DMS53 (cell line): ENCODE data around the gene AGPAT3.

Experiments used
- DNase-seq: peaks from one replicate; lab custom pipeline; 2025; lab: John Stamatoyannopoulos, UW

Gene AGPAT3

DNA sequence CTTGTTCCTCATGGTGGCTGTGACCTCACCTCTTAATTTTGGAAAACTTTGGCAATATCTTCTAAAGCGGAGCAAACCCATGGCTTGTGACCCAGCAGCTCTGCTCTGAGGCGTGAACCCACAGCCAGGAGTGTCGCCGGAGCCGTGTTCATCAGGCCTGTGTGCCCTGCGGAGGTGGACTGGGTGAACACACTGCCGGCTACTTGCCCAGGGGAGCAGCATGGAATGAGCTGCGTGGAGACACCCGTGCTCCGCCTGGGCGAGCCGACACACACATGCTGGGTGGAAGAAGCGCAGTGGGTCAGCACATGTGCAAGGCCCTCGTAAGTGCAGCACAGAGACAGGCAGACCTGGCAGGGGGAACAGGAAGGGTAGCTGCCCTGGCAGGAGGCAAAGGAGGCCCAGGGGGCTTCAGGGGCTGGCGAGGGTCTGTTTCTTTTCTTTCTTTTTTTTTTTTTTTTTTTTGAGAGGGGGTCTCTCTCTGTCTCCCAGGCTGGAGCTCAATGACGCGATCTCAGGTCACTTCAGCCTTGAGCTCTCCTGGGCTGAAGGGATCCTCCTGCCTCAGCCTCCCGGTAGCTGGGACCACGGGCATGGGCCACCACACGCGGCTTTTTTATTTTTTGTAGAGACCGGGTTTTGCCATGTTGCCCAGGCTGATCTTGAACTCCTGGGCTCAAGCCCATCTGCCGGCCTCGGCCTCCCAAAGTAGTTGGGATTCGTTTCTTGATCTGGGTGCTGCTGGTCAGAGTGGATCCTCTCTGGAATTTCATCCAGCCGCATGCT, 41.8 kb downstream of the AGPAT3 start:
- DNase-seq: no peak

DNA sequence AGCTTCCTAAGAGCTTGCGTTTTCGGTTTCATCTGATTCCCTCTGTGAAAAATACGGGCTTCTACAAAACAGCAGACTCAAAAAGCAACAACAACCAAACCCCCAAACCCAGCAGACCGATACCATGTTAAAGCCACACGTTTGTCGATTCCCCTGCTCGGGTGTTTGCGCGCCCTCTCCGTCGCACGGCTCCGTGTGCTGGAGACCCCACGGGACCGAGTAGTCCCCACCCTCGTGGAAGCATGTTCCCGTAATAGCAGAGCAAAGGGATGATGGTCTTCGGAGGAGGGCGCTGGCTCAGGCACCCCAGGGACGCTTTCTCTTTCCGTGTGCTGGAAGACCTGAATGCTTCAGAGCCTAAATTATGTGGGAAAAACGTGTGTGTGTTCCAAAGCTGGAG, 42.7 kb downstream of the AGPAT3 start:
- no peak for DNase-seq

DNA sequence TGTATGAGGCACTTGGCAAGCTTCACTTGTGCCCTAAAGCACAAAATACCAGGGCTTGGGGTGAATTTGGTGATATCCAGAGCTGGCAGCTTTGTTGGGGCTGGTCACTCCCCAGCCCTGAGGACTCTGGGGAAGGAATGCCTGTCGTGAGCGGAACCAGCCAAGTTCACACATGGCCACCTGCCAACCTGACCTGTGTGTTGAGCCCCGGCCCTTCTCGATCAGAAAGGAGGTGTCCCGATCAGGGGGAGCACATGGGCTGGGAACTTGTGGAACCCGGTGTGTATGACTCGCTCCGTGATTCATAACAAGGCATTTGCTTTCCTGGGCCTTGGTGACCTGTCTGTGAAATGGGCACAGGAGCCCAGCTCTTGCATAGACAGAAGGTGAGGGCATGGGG, 43.1 kb downstream of the AGPAT3 start:
- no peak for DNase-seq

DNA sequence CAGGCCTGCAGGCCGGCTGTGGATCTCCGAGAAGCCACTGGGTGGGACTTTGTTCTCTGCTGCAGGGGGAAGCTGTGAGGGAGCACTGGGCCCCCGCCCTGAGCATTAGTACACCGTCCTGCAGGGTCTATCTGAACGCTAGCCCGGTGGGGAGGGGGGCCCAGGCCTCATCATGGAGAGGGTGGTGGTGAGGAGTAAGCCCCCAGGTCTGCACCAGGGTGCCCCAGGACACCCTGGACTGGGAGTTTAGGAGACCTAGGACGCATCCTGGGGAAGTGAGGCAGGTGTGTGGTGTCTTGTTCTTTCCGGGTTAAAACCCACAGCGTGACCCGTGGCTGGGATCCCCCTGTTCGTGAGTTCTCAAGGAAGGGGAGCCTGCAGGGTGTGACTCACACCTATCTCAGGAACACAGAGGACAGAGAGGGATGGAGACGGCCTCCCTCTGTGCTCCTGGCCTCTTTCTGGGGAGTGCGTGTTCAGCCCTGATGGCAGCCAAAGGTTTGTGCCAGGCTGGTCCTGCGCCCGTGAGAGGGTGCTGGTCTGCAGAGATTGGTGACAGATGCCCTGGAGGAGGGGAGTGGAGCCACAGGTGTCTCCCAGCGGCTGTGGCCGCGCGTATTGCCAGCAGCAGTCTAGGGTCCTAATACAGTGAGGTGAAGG, 44.8 kb downstream of the AGPAT3 start:
- no peak for DNase-seq

DNA sequence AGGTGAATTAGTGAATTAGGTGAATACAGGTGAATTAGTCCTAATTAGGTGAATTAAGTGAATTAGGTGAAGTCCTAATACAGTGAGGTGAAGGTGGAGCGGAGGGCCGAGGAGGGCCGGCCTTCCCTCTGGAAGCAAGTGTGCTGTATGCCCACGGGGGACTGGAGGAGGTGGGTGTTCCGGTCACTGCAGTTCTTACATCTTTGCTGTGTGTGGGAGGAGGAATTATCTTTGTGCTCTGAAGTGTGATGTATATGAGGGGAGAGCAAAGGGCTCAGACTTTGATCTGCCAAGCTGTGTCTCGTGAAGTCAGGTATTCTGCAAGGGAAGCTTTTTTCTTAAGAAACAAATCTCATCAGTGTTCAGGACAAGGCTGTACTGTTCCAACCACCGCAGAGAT, 45.4 kb downstream of the AGPAT3 start:
- DNase-seq: no peak

DNA sequence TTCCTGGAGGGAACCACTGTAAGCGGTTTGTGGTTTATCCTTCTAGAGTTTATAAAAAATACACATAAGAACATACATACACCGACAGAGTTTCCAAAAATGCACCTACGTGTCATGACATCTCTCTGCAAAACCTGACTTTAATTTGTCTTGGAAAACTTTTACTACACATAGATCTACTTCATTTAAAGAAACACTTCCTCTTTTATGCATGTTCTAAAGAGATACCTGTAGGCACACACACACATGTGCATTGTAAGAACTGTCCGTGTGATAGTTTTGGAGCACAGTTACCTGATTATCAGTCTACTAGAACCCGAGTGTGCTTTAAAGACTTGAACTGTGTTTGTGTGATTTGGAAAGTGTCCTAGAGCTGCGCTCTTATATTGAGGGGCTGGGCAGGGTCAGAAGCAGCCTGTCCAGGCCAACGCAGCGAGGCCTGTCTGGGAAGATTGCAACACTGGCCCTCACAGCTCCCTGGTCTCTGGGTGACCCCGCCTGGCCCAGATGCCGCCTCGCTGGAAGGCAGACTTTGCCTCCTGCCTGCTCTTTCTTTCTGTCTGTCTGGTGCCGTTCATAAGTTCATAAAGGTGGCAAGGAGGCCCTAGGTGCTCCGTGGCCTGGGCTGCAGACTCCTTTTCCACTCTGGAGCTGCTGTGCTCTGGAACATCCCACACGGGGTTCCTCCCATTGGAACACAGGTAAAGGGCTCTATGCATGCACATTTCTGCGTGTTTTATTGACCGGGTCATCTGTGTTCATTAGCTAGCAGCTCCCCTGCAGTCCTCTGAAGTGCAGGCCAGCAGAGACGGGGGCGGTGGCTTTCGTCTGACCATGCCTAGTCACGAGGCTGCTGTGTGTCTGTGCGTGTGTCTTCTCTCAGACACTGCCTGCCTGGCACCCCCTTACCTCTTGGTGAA, 46.3 kb downstream of the AGPAT3 start:
- DNase-seq: no peak

DNA sequence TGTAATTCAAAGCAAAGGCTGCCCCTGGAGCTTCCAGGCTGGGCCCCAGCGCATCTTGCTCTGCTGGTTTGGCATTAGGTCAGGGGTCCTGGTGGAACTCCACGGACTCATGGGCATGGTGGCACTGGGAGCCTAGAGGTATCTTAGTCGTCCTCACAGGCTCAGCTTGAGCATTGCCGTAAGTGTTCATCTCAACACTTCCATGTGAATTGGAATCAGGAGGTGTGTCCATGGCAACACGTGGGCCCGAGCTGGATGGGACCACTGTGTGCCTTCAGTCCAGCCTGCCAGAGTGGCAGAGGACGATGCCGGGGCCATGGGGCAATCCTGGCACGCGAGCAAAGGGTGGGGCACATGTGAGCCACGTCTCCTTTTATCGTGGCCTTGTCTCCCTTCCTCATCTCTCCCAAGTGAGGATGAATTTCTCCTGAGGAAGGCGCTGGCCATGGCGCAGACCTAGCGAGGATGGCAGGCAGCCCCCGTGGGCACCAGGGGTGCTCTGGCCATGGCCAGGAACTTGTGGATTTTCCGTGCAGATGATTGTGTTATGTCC, 47.0 kb downstream of the AGPAT3 start:
- DNase-seq: no peak

DNA sequence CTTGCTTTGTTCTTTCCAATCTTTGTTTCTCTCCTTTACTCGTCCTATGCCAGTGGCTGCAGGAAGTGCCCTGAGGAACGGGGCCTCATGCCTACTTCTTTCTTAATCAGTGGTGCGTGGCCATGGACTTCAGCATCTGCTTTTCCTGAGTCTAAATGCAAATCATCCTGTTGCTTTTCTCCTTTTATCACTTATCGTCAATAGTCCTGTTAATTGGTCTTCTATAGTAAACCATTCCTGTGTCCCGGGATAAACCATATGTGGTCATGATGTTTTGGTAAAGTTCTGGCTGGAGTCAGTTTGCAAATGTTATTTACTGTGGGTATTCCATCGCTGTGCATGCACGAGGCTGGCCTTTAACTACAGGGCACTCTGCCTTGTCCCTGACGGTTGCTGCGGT, 47.5 kb downstream of the AGPAT3 start:
- DNase-seq: no peak

DNA sequence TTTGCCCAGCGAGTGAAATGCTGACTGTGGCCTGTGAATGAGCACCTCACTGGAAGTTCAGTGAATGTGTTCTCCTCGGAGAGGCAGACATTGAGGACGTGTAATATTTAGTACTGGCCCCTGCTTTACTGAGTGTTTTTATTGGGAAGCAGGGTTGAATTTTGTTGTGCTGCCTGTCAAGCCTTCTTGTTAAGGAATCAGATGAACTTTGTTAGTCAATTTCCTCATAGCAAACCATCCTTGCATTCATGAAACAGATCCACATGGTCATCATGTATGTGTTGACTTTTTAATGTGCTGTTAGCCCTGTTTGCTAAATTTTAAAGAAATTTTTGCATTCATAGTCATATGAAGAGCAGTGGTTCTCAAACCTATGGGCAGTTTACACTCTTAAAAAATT, 47.9 kb downstream of the AGPAT3 start:
- no peak for DNase-seq

DNA sequence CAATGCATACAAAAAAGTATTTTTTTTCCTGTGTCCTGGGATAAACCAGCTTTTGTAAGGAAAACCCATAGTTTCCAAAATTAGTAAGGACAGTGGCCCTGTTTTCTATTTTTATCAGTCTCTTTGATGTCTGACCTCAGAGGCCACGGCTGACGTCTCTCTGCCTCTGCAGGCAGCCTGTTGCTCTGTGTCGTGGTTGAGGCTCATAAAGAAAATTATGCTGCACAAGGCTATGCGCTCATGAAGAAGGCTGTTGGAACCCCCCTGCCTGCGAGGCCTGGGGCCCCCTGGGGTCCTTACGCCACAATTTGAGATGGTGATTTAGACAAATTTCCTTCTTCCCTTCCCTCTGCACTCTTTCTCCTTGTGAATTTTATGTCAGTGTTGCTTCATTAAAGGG, 48.9 kb downstream of the AGPAT3 start:
- no peak for DNase-seq

DNA sequence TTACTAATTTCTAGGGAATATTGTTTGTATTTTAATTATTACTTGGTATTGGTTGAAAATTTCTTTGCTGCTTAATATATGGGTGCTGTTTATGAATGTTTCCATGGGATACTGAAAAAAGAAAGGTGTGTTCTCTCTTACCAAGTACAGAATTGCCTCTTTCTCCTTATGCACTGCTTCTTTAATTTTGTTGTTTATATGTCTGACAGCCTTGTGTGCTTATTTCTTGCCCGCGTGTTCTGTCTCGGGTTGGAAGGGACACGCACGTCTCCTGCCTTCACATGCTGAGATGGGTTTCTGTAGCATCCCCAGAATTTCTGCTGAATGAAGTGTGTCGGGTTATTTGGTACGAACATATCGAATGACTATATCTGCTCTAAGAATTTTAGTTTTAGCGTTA, 51.1 kb downstream of the AGPAT3 start:
- DNase-seq: no peak

DNA sequence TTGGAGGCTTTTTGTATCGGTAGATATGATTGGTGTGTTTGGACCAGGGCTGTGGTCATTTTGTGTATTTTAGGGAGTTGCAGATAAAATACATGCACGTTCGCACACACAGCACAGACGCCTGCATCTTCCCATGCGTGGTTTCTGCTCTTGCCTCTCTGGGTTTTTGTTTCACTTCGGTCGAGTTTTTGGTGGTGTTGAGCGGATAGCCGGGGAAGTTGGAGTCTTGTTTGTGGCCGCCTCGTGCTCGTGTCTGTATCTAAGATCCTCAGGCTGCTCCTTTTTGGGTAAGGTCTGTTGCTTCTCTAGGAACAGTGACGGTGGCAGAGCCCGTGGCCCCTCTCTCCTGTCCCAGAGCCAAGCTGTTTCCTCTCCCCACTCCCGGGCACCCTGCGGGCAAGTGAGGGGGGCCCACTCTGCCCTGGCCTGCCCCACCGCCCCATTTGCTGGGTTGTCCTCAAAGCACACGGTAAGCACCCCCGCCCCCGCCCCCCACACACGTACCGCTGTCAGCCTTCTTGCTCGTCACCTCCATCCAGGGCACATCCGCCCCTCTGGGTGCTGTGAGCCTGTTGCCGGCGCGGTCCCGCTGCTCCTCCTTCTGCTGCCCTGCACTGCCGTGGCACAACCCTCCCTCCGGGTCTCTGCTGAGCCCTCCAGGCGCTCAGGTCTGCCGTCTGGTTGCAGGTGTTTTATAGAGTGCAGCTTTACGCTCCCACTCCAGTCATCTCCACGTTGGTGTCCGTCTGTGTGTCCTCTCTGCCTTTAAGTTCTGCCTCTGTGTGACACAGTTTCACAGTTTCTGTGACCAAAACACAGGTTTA, 51.9 kb downstream of the AGPAT3 start:
- no peak for DNase-seq

DNA sequence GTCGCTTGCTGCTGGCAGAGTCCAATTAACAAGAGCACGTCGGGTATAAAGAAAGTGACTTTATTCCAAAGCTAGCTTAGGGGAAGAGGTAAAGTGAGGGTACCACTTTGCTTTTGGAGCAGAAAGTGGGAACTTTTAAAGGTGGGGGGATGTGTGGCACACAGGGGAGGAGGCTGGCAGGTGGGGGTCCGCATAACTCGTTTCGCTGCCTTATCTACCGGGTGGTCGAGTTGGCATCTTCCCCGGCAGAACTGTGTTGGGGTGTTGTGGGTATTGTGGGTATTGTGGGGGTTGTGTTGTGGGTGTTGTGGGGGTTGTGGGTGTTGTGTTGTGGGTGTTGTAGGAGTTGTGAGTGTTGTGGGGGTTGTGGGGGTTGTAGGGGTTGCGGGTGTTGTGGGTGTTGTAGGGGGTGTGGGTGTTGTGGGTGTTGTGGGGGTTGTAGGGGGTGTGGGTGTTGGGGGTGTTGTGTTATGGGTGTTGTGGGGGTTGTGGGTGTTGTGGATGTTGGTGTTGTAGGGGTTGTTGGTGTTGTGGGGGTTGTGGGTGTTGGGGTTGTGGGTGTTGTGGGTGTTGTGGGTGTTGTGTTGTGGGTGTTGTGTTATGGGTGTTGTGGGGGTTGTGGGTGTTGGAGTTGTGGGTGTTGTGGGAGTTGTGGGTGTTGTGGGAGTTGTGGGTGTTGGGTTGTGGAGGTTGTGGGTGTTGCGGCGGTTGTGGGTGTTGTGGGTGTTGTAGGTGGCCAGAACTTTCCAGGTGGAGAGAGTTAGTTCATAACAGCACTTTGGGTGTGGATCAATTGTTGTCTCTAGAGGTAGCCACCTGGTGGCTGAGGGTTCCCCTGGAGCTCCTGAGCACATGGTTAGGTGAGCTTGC, 52.7 kb downstream of the AGPAT3 start:
- DNase-seq: peak; percentile 19

DNA sequence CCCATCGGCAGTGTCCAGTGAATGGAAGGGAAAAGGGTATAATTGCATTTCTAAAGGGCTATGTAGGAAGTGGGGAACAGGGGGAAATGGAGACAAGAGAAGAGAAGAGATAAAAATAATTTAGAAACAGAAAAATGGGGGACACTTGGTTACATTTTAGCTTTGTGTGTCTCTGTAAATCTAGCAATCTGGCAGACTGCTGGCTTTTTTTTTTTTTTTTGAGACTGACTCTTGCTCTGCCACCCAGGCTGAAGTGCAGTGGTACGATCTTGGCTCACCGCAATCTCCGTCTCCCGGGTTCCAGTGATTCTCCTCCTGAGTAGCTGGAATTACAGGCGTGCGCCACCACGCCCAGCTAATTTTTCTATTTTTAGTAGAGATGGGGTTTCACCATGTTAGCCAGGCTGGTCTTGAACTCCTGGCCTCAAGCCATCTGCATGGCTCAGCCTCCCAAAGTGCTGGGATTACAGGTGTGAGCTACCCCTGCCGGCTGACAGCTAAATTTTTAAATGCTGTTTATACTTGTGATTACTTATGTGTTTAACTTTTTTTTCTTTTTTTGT, 53.4 kb downstream of the AGPAT3 start:
- DNase-seq: no peak

DNA sequence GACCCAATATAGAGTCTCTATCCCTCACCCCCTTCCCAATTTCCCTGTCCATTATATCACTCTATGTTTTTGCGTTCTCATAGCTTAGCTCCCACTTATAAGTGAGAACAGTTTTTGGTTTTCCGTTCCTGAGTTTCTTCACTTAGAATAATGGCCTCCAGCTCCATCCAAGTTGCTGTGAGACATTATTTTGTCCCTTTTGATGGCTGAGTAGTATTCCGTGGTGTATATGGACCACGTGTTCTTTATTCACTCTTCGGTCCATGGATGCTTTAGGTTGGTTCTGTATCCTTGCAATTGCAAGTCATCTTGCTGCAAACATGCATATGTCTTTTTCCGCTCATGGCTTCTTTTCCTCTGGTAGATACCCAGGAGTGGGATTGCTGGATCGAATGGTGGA, 54.3 kb downstream of the AGPAT3 start:
- no peak for DNase-seq

DNA sequence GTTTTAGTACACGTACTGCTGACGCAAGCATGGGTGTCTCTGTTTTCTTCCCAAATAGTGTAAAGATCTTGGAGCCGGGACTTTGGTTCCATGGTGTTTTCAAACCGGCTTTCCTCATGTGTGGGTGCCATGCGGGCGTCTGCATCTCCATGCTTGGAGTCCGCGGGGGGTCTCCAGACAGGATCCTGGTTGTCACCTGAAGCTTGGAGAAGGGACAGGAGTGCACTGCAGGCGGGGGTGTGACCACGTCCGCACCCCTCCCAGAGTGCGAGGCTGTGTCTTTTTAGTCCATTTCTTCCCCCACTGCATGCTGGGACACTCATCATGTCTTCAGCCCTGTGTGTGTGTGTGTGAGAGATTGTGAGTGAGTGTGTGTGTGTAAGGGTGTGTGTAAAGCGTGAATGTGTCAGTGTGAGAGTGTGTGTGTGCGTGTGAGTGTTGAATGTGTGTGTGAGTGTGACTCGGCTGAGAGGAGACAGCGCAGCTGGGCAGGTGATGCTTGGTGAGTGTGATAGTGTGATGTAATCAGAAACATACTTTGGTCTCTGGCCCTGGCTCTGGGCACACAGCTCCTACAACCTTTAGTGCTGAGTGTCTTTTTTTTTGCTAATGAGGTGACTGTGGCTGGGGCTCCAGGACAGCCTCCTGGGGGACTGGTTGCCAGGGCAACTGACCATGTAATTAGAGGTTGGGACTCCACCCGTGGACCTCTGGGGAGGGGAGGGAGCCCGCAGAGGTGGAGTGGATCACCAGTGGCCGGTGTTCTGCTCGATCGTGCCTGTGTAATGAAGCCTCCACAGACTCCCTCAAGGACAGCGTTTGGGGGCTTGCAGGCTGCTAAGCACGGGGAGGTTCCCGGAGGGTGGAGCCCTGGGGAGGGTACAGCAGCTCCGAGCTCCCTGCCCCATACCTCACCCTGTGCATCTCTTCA, 55.1 kb downstream of the AGPAT3 start:
- no peak for DNase-seq

DNA sequence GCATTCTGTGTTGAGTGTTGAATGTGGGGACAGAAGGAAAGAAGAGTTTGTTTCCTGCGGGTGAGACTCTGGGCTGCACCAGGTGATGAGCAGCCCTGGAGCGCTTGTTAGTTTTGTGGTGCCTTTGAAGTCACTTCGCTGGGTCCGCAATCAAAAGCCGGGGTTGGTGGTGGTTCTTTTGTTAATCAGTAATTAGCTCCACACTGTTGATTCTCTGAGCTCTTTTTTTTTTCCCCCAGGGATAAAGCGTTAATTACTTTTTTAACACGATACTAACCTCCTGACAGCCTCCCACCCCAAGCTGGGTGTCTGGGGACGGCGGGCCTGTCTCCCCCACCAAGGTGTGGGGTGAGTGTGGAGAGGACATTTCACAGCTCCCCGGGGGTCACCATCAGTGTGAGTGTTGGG, 56.6 kb downstream of the AGPAT3 start:
- no peak for DNase-seq

DNA sequence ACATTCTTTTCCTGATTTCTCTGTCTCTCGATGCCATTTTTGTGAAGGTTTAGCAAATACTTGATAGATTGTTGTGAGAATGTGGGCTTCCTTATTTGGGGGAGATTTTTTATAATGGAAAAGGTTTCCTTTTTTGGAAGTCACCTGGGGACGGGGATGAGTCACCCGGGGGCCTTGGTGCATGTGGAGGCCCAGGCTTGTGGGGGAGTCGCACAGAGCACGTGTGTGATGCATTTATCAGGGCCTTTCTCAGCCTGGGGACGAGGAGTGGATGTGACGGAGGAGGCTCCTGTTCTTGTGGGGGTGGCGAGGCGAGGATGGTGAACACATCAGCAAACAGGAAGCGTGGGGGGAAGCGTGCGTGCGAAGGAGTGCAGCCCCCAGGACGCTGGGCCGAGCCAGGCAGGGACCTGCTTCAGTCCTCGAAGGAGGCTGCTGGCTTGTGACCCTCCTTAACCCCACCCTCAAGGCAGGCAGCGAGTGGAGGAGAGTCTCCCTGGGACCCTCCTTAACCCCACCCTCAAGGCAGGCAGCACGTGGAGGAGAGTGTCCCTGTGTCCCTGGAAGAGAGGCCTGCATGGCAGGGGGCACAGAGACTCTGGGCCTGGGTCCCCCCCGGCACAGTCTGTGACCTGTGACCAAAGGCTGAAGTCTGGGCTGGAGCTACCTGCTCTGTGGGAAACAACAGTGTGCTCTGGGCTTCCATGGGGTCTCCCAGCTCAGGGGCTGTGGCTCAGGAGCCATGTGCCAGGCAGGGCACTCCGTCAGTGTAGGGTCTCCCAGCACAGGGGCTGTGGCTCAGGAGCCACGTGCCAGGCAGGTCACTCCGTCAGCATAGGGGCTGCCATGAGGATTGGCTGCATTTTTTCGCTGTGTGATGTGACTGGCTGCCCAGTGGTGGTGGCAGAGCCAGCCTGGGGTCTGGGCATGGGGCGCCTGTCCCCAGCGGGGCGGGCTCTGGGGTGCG, 57.2 kb downstream of the AGPAT3 start:
- DNase-seq: no peak
